HEK293T (cell line): ENCODE measurements around the gene MAPT.

ENCODE experiments used
- BHLHE40 ChIP-seq: fragments of 450-650 bp; IDR thresholded peaks from 2 replicates; pipeline ENCODE4 v1.6.1; 2016; ENCODE audit warnings: mild to moderate bottlenecking, moderate library complexity, borderline replicate concordance
- HDGF ChIP-seq: fragments of 450-650 bp; IDR thresholded peaks from 2 replicates; pipeline ENCODE4 v1.6.1; 2017; ENCODE audit warnings: antibody characterized with exemption, borderline replicate concordance
- SUZ12 ChIP-seq: fragments of 450-650 bp; IDR thresholded peaks from 2 replicates; pipeline ENCODE4 v1.6.1; 2016; ENCODE audit warnings: mild to moderate bottlenecking

GRCh38 chr17:45924332-45924820 lies 30.0 kb downstream of the MAPT start:
- TF ChIP-seq SUZ12, result no peak
- TF ChIP-seq BHLHE40, result no peak
- TF ChIP-seq HDGF, result no peak
